OCI-LY1 (cell line): Measurements from ENCODE around the gene SLC30A3.

Source experiments
- H2AFZ ChIP-seq: fragments of 200-600 bp; sonication (generic), shearing (Covaris generic); 2 replicates; pipeline ENCODE4 v1.6.0; 2014; ENCODE audit warnings: antibody characterized with exemption, mild to moderate bottlenecking, low read length
- H3F3A ChIP-seq: fragments of 200-600 bp; sonication (generic), shearing (Covaris generic); 2 replicates; pipeline ENCODE4 v1.6.0; 2014; ENCODE audit warnings: mild to moderate bottlenecking, antibody characterized with exemption, low read length, moderate library complexity; ENCODE audit not compliant: insufficient read depth
- H3K27ac ChIP-seq: fragments of 200-600 bp; sonication (generic); 2 replicates; pipeline ENCODE4 v1.5.1; 2014; ENCODE audit warnings: low read length, mixed run types, mild to moderate bottlenecking, low read depth; ENCODE audit not compliant: poor library complexity, severe bottlenecking
- H3K27me3 ChIP-seq: fragments of 200-600 bp; sonication (generic); 2 replicates; pipeline ENCODE4 v1.6.0; 2014; ENCODE audit warnings: antibody characterized with exemption, mild to moderate bottlenecking, low read length, moderate library complexity; ENCODE audit not compliant: insufficient read depth
- H3K36me3 ChIP-seq: fragments of 200-600 bp; sonication (generic); 2 replicates; pipeline ENCODE4 v1.6.1; 2014; ENCODE audit warnings: mild to moderate bottlenecking, antibody characterized with exemption, low read length, moderate library complexity, mixed read lengths; ENCODE audit not compliant: insufficient read depth
- H3K4me1 ChIP-seq: fragments of 200-600 bp; sonication (generic); 2 replicates; pipeline ENCODE4 v1.5.1; 2014; ENCODE audit warnings: mild to moderate bottlenecking, low read length, moderate library complexity; ENCODE audit not compliant: insufficient read depth, severe bottlenecking
- H3K4me2 ChIP-seq: fragments of 200-600 bp; sonication (generic), shearing (Covaris generic); 2 replicates; pipeline ENCODE4 v1.6.1; 2014; ENCODE audit warnings: low read length
- H3K4me3 ChIP-seq: fragments of 200-600 bp; sonication (generic); 2 replicates; pipeline ENCODE4 v1.5.1; 2014; ENCODE audit warnings: low read length, low read depth, mild to moderate bottlenecking, mixed read lengths; ENCODE audit not compliant: poor library complexity, severe bottlenecking
- H3K79me2 ChIP-seq: fragments of 200-600 bp; shearing (Covaris generic); 2 replicates; pipeline ENCODE4 v1.6.1; 2016; ENCODE audit warnings: mixed run types, low read length, mixed read lengths; ENCODE audit not compliant: insufficient read depth
- H3K9ac ChIP-seq: fragments of 200-600 bp; sonication (generic), shearing (Covaris generic); 2 replicates; pipeline ENCODE4 v1.6.1; 2014; ENCODE audit warnings: mild to moderate bottlenecking, low read length, mixed read lengths
- H3K9me2 ChIP-seq: fragments of 200-600 bp; sonication (generic), shearing (Covaris generic); 2 replicates; pipeline ENCODE4 v1.6.1; 2014; ENCODE audit warnings: low read depth, mild to moderate bottlenecking, low read length, mixed read lengths
- H3K9me3 ChIP-seq: fragments of 200-600 bp; shearing (Covaris generic); 2 replicates; pipeline ENCODE4 v1.6.1; 2014; ENCODE audit warnings: low read length, mixed read lengths
- H4K20me1 ChIP-seq: fragments of 200-600 bp; sonication (generic), shearing (Covaris generic); 2 replicates; pipeline ENCODE4 v1.6.0; 2016; ENCODE audit warnings: mild to moderate bottlenecking, low read length; ENCODE audit not compliant: insufficient read depth
- EZH2 ChIP-seq: fragments of 200-600 bp; sonication (generic), shearing (Covaris generic); IDR thresholded peaks from 2 replicates; pipeline ENCODE4 v1.8.0; 2017; ENCODE audit warnings: borderline replicate concordance, mixed run types, mild to moderate bottlenecking, antibody characterized with exemption, low read length, moderate library complexity, mixed read lengths
- TF ChIP-seq, protein P1 (sequence below): fragments of 200-600 bp; sonication (generic), shearing (Covaris generic); IDR thresholded peaks from 2 replicates; pipeline ENCODE4 v1.5.1; 2017; ENCODE audit warnings: mild to moderate bottlenecking, antibody characterized with exemption, low read length, moderate library complexity, mixed read lengths

The SLC30A3 gene

DNA sequence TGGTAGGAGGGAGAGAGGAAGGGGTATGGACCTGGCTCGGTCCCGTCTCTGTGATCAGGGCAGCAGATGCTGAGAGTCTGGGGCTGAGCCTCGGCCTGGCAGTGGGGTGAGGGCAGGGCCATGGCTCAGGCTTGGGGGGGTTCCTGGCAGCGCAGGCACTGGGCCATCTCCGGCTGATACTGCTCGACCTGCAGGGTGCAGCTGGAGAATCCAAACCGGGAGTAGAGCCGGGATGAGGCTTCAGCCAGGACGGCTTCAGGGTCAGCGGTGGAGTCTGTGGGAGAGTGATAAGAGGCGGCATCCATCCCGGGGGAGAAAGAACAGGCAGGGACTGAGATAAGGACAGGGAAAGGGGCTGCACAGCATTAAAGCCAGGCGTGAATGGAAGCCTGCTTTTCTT, 7.7 kb downstream of the SLC30A3 start:
- H3K27me3 ChIP-seq = peaks cover 16% of the 10 kb centered on the region
- peaks cover 5% of the 10 kb centered on the region for H3K4me1 ChIP-seq
- no peaks in the 10 kb centered on the region for H3K36me3 ChIP-seq
- H4K20me1 ChIP-seq = no peaks in the 10 kb centered on the region
- no peaks in the 10 kb centered on the region for H3K79me2 ChIP-seq
- H3K9me3 ChIP-seq = no peaks in the 10 kb centered on the region
- H3K9me2 ChIP-seq = no peaks in the 10 kb centered on the region
- no peak overlapping the region for H3K4me2 ChIP-seq
- no peak overlapping the region for H3K4me3 ChIP-seq
- H3K27ac ChIP-seq = no peak overlapping the region
- H3F3A ChIP-seq = no peaks in the 10 kb centered on the region
- no peak overlapping the region for H2AFZ ChIP-seq
- no peak overlapping the region for H3K9ac ChIP-seq
- TF ChIP-seq EZH2 = no peak
- TF ChIP-seq, protein P1, sequence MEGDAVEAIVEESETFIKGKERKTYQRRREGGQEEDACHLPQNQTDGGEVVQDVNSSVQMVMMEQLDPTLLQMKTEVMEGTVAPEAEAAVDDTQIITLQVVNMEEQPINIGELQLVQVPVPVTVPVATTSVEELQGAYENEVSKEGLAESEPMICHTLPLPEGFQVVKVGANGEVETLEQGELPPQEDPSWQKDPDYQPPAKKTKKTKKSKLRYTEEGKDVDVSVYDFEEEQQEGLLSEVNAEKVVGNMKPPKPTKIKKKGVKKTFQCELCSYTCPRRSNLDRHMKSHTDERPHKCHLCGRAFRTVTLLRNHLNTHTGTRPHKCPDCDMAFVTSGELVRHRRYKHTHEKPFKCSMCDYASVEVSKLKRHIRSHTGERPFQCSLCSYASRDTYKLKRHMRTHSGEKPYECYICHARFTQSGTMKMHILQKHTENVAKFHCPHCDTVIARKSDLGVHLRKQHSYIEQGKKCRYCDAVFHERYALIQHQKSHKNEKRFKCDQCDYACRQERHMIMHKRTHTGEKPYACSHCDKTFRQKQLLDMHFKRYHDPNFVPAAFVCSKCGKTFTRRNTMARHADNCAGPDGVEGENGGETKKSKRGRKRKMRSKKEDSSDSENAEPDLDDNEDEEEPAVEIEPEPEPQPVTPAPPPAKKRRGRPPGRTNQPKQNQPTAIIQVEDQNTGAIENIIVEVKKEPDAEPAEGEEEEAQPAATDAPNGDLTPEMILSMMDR = no peak

DNA sequence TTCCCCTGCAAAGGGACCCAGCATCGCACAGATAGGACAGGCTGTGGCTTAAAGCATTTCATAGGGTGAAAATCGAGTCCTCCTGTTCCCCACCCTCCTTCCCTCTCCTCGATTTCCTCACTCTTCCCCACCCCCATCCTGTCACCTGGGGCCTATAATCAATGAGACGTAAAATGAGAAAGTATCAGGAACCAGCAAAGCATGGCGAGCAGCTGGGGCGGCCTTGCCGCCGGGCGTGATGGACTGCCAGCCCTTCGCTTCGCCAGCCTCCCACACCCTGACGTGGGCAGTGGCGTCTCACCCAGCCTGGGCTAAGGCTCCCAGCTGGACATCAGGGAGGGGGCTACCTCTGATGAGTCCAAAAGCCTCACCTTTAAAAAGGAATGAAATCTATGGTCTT, 11.1 kb downstream of the SLC30A3 start:
- Histone ChIP-seq H3K9ac (no peak overlapping the region), H3K36me3 (no peaks in the 10 kb centered on the region), H3K9me2 (no peaks in the 10 kb centered on the region), H3K27me3 (0 out of 2 replicates have a peak, but pooled peaks cover 7% of the 10 kb centered on the region), H3K4me3 (no peak overlapping the region), H3F3A (no peaks in the 10 kb centered on the region; the same call in 1 of the 2 replicates), H3K79me2 (no peaks in the 10 kb centered on the region), H2AFZ (no peak overlapping the region), H3K4me2 (no peak overlapping the region), H3K9me3 (no peaks in the 10 kb centered on the region), H4K20me1 (no peaks in the 10 kb centered on the region), H3K27ac (no peak overlapping the region), H3K4me1 (peaks cover 10% of the 10 kb centered on the region)
- TF ChIP-seq, protein P1 = no peak
- no peak for TF ChIP-seq EZH2

DNA sequence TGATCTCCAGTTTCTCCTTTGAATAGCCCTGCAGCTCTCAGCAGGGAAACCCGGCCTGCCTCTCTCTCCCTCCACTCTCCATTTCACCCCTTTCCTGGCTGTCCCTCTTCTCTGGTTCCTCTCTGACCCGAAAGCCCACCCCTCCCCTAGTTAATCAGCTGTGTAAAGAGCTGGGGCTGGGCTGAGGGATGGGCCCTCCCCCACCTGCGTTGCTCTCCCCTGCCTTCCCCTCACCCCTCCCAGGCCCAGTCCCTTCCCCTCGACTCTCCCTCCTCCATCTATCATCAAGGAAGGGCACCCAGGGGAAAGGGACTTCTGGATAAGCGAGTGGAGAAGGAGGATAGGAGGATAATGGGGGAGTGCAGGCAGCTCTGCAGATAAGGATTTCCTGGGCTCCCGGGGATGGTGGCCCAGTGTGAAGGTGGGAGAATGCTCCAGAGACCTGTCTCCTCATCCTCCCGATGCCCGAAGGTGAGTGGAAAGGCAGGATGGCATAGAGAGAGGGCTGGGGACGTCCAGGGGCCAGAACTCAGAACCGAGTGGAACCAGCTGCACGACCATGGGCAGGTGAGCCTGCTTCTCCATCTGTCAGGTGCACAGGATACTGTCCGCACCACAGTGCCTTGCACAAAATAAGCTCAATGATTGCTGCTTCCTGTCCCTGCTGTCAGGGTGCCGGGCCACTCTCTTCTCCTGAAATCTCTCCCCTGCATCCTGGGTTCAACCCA, 12.0 kb downstream of the SLC30A3 start:
- H3K9ac ChIP-seq = no peak overlapping the region; the same call in 1 of the 2 replicates

More for the DNA sequence above, 12.0 kb downstream of the SLC30A3 start:
- H3K27ac ChIP-seq = no peak overlapping the region
- no peaks in the 10 kb centered on the region for H3K9me3 ChIP-seq
- no peak for TF ChIP-seq EZH2
- TF ChIP-seq, protein P1 = no peak
- no peaks in the 10 kb centered on the region for H3K79me2 ChIP-seq
- no peaks in the 10 kb centered on the region for H4K20me1 ChIP-seq
- peaks cover 10% of the 10 kb centered on the region for H3K4me1 ChIP-seq
- H3K4me3 ChIP-seq = no peak overlapping the region
- no peak overlapping the region for H2AFZ ChIP-seq
- no peaks in the 10 kb centered on the region for H3K27me3 ChIP-seq
- H3F3A ChIP-seq = no peaks in the 10 kb centered on the region; the same call in 1 of the 2 replicates
- H3K9me2 ChIP-seq = no peaks in the 10 kb centered on the region
- H3K4me2 ChIP-seq = no peak overlapping the region; the same call in 1 of the 2 replicates
- H3K36me3 ChIP-seq = no peaks in the 10 kb centered on the region
